Endometrial microvascular endothelial cells (primary cell): ENCODE results near the gene CCDC18. TPM values are rescaled to one million over a fixed set of nuclear protein-coding genes. Genes with fewer than 3 reads are reported as not detected.
"Not testable (repeated sequence)": the region's sequence is repeated elsewhere in the genome, so short reads cannot be mapped to it uniquely, and the experiment has no call there.

ENCODE experiments used
- in situ Hi-C: cut with HindIII; loops from 2 replicates; pipeline ENCODE4 v1.10.0; 2017; ENCODE audit warnings: low sequenced_read_pairs, low pct_unique_long_range_greater_than_20kb; ENCODE audit errors: inconsistent ontology term
- total RNA-seq: library from RNA; depleted of rRNA; stranded (reverse); fragments of >200 nt; gene quantifications from one replicate; pipeline ENCODE4 v1.2.3, GENCODE V29; 2015; ENCODE audit errors: inconsistent ontology term

The CCDC18 gene
- total RNA-seq, 1 donor from 2014 or later, result 4.4 TPM

GRCh38 chr1:93171549-93172034 lies 8.9 kb upstream of the CCDC18 start:
- in situ Hi-C loops, result no loop called here

GRCh38 chr1:93172778-93173177 lies 7.7 kb upstream of the CCDC18 start:
- in situ Hi-C loops, result no loop called here

GRCh38 chr1:93174638-93175037 lies 5.9 kb upstream of the CCDC18 start:
- in situ Hi-C loops, result not testable (repeated sequence)

GRCh38 chr1:93177991-93178390 lies 2.5 kb upstream of the CCDC18 start:
- in situ Hi-C loops, result no loop called here

DNA sequence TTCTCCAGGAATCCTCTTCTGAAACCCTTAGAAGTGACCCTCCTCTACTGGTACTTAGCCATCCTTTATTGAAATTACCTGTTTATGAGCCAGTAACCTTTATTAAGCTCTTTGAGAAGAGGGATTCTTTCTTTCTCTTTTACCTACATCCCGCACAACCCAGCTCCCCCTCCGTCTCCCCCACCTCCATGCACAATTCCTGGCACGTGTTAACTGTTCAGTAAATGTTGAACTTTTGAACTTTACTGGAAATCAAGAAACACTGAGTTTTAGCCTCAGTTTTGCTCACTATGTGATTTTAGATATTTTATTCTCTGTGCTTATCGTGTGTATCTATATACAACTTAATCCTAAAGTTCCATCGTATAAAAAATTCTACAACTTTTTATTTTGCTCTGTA lies 2.1 kb upstream of the CCDC18 start:
- in situ Hi-C loops, result no loop called here

GRCh38 chr1:93179886-93180722 lies 420 bp upstream of the CCDC18 start, which contains the start of gene TMED5:
TSS of gene TMED5 (minus strand) at chr1:93180413. CDS start at chr1:93180242, 171 bp downstream.
- in situ Hi-C loops, result no loop called here

- in situ Hi-C loops, result no loop called here
These were observed 6.1 kb downstream of the CCDC18 start for GRCh38 chr1:93186667-93187066.

DNA sequence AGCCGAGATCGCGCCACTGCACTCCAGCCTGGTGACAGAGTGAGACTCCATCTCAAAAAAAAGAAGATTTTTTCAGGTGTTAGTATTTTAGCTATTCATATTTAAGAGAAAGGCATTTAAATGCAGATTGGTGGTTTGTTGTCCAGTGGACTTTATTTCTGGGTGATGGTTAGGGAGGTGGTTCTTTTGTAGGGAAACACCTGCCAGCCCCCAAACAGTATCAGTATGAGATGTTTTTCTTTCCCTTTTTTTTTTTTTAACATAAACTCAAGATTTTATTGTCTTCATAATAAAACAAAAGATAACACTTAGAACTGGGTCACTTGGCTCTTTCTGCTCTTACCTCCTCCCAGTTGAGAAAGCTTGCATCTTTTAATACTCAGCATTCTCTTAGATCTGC lies 9.9 kb downstream of the CCDC18 start:
- in situ Hi-C loops, result no loop called here

- in situ Hi-C loops, result no loop called here
These were observed 13.9 kb downstream of the CCDC18 start for GRCh38 chr1:93194231-93194990.

- in situ Hi-C loops, result no loop called here
These were observed 16.1 kb downstream of the CCDC18 start for GRCh38 chr1:93196591-93196990.

GRCh38 chr1:93199150-93199549 lies 18.6 kb downstream of the CCDC18 start:
- in situ Hi-C loops, result no loop called here

GRCh38 chr1:93200086-93200620 lies 19.6 kb downstream of the CCDC18 start:
- in situ Hi-C loops, result no loop called here

DNA sequence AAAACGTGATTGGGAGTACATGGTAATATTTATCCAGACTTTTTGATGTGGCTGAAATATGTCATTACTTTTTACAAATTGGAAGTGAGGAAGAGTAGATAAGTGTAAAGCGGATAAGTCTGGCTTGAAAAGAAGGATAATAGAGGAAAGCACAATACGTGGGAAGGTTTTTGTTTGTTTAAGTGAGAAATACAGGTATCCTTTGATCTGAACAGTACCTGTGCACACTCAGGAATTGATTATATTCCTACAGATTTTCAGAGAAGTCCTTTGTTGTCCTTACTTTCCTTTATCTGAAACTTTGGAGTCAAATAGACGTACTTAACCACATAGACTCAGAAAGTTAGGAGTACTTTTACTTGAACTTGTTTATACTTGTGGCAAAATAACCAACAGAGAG lies 20.2 kb downstream of the CCDC18 start:
- in situ Hi-C loops, result no loop called here

- in situ Hi-C loops, result no loop called here
These were observed 25.5 kb downstream of the CCDC18 start for GRCh38 chr1:93205892-93206566.

DNA sequence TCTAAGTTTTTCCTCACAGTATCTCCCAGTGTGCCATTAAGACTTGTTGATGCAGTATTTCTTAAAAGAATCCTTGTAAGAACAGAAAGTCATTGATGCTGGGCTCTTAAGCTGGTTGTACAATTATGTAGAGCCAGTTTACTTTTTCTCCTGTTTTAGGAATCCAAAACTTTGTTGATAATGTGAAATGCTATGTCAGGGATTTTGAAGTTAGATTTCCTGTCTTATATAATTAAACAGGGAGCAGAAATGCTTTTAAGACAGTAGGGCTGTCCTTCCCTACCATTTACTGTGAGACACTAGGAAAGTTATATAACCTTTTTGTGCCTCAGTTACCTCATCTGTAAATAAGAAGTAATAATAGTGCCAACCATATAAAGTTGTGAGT lies 26.0 kb downstream of the CCDC18 start:
- in situ Hi-C loops, result no loop called here

- in situ Hi-C loops, result no loop called here
These were observed 26.7 kb downstream of the CCDC18 start for GRCh38 chr1:93207211-93207610.

- in situ Hi-C loops, result no loop called here
These were observed 34.8 kb downstream of the CCDC18 start for GRCh38 chr1:93215322-93215721.

- in situ Hi-C loops, result no loop called here
These were observed 38.9 kb downstream of the CCDC18 start for GRCh38 chr1:93219443-93219842.

DNA sequence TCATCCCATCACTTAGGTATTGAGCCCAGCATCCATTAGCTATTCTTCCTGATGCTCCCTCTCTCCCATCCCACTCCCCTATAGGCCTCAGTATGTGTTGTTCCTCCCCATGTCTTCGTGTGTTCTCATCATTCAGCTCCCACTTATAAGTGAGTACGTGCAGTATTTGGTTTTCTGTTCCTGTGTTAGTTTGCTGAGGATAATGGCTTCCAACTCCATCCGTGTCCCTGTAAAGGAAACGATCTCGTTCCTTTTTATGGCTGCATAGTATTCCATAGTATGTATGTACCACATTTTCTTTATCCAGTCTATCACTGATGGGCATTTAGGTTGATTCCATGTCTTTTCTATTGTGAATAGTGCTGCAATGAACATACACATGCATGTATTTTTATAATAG lies 40.2 kb downstream of the CCDC18 start:
- in situ Hi-C loops, result not testable (repeated sequence)
